ENCODE data around the gene CAPN15.

DNA sequence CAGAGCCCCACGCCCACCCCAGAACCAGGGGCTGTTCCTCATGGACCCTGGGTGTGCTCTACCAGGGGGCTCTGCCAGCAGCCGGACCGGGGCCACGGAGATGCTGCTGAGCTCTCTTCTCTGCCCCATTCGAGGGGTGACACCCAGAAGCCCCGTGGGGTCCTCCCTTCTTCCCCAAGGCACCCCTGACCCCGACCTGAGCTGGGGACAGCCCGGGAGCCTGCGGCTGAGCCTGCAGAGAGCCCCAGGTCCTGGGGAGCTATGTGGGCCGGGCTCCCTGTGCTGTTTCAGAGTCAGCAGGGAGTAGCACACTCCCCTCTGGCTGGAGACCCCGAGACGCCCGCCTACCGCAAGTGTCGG is 31.5 kb downstream of the CAPN15 start:
- TF ChIP-seq CTCF (conservative IDR thresholded peaks at IDR 0.05; ENCODE audit: low read length) (no peak), EZH2phosphoT487 (IDR thresholded peaks at IDR 0.05; ENCODE audit: borderline replicate concordance, low read depth, low read length) (no peak)
